Spinal cord (tissue), 10 donors: Measurements from ENCODE around the gene MUC2. TPM values are rescaled to one million over a fixed set of nuclear protein-coding genes. Genes with fewer than 3 reads are reported as not detected.

ENCODE experiments used
- DNase-seq, 6 donors: peaks; one replicate each; pipeline versions ENCODE4 v3.0.0 to v3.0.0-alpha.2; 2013 to 2015; ENCODE audit warnings: low spot score in 6 of 6, low read depth in 4 of 6
- H3K27ac ChIP-seq: one replicate; pipeline ENCODE4 v1.5.1; 2013; ENCODE audit warnings: low read depth, low read length, control low read depth
- H3K27me3 ChIP-seq: one replicate; pipeline ENCODE4 v1.6.1; 2013; ENCODE audit warnings: low read length; ENCODE audit not compliant: control insufficient read depth, insufficient read depth
- H3K36me3 ChIP-seq: one replicate; pipeline ENCODE4 v1.6.1; 2013; ENCODE audit warnings: low read length; ENCODE audit not compliant: control insufficient read depth, insufficient read depth
- H3K4me1 ChIP-seq: one replicate; pipeline ENCODE4 v1.6.1; 2013; ENCODE audit warnings: low read length; ENCODE audit not compliant: control insufficient read depth, insufficient read depth
- H3K4me3 ChIP-seq: one replicate; pipeline ENCODE4 v1.5.1; 2013; ENCODE audit warnings: low read depth, low read length, control low read depth
- H3K9me3 ChIP-seq: one replicate; pipeline ENCODE4 v1.6.1; 2013; ENCODE audit warnings: low read length; ENCODE audit not compliant: control insufficient read depth, insufficient read depth
- WGBS: methylation state at CpG from one replicate; pipeline ENCODE4 v1.1.5; 2013; ENCODE audit warnings: missing lambda C conversion rate; ENCODE audit not compliant: insufficient coverage; 5-methylcytosine and 5-hydroxymethylcytosine counted together
- polyA plus RNA-seq, 2 donors: library from polyadenylated mRNA; unstranded; fragments of 120-200 nt; gene quantifications; one replicate each; pipeline ENCODE4 v1.2.1, GENCODE V29; 2013; ENCODE audit not compliant: insufficient read length in 2 of 2
- total RNA-seq, 2 donors: library from RNA; depleted of rRNA in 1 of 2; stranded (reverse); fragments of 120-200 nt in 1 of 2; fragments of >200 nt in 1 of 2; gene quantifications; one replicate each; pipeline versions ENCODE4 v1.2.3 to v1.2.4, GENCODE V29; 2013 to 2014
- donor health status: healthy.

The MUC2 gene
- total and polyA plus RNA-seq, 4 donors: not detected

DNA sequence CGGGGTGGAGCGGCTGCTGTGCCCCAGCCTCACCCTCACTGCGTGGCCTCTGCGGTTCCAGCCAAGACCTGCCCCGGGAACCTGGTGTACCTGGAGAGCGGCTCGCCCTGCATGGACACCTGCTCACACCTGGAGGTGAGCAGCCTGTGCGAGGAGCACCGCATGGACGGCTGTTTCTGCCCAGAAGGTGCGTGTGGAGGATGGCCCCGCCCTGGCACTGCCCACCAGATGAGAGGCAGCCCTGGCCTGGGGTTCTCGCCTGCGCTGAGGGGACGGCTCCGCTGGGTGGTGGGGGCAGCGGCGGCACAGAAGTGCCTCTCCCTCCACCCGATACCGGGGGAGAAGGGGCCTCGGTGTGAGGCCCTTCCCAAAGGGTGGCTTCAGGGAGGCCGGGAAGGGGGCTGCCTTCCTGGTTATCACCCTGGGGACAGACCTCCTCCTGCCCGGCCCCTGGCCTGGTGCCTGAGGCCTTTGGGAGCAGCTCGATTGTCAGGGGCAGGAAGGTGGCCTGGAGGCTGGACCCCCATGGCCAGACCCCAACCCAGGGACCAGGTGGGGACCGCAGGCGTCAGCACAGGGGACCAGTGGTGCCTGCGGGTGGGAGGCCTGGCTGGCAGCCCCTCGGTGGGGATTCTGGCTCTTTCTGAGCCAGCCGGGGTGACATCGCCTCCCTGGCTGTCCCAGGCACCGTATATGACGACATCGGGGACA is 7.1 kb downstream of the MUC2 start:
- WGBS: 82% methylated on average over 33 of the region's 33 CpGs
- H3K27me3 ChIP-seq: no peaks in the 10 kb centered on the region
- no peaks in the 10 kb centered on the region for H3K36me3 ChIP-seq
- no peak overlapping the region for H3K4me3 ChIP-seq
- no peaks in the 10 kb centered on the region for H3K4me1 ChIP-seq
- no peak for DNase-seq
- H3K9me3 ChIP-seq: no peaks in the 10 kb centered on the region
- no peak overlapping the region for H3K27ac ChIP-seq

DNA sequence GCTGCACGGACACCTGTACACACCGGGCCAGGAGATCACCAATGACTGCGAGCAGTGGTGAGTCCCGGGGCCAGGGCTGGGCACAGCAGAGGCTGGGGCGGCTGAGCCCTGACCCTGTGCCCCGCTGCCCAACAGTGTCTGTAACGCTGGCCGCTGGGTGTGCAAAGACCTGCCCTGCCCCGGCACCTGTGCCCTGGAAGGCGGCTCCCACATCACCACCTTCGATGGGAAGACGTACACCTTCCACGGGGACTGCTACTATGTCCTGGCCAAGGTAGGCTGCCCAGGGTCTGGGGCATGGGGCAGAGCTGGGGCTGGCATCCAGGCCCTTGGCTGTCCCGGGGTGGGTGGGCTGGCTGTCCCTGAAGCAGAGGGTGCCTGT is 7.7 kb downstream of the MUC2 start:
- no peak for DNase-seq
- WGBS: 87% methylated on average over 14 of the region's 14 CpGs
- no peaks in the 10 kb centered on the region for H3K4me1 ChIP-seq
- H3K4me3 ChIP-seq: no peak overlapping the region
- H3K27ac ChIP-seq: no peak overlapping the region
- H3K9me3 ChIP-seq: no peaks in the 10 kb centered on the region
- no peaks in the 10 kb centered on the region for H3K27me3 ChIP-seq
- no peaks in the 10 kb centered on the region for H3K36me3 ChIP-seq

DNA sequence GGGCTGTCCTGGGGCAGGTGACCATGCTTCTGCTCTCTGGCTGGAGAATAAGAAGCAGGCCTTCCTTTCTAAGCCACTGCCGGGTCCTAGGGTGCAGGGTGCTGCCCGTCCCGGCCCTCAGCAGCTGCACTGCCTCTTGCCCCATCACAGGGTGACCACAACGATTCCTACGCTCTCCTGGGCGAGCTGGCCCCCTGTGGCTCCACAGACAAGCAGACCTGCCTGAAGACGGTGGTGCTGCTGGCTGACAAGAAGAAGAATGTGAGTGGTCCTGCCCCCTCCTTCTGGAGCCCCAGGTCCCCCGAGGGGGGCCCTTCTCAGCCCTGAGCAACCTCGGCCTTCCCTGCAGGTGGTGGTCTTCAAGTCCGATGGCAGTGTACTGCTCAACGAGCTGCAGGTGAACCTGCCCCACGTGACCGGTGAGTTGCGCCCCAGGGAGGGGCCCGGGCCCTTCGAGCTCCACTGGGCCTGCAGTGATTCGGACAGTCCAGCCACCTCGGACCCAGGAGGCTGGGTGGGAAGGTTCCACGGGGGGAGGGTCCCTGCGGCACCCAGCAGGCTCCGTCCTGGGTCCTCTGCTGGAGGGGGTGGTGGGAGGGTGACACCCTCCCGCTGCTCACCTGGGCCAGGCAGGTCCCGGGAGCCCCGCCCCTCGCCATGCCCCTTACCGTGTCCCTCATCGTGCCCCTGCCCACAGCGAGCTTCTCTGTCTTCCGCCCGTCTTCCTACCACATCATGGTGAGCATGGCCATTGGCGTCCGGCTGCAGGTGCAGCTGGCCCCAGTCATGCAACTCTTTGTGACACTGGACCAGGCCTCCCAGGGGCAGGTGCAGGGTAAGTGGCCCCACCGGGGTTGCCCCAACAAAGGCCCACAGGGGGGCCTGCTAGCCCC is 8.3 kb downstream of the MUC2 start:
- Histone ChIP-seq H3K36me3 (no peaks in the 10 kb centered on the region), H3K27ac (no peak overlapping the region), H3K9me3 (no peaks in the 10 kb centered on the region), H3K27me3 (no peaks in the 10 kb centered on the region), H3K4me1 (no peaks in the 10 kb centered on the region), H3K4me3 (no peak overlapping the region)
- DNase-seq: no peak
- WGBS: 73% methylated on average over 32 of the region's 33 CpGs

DNA sequence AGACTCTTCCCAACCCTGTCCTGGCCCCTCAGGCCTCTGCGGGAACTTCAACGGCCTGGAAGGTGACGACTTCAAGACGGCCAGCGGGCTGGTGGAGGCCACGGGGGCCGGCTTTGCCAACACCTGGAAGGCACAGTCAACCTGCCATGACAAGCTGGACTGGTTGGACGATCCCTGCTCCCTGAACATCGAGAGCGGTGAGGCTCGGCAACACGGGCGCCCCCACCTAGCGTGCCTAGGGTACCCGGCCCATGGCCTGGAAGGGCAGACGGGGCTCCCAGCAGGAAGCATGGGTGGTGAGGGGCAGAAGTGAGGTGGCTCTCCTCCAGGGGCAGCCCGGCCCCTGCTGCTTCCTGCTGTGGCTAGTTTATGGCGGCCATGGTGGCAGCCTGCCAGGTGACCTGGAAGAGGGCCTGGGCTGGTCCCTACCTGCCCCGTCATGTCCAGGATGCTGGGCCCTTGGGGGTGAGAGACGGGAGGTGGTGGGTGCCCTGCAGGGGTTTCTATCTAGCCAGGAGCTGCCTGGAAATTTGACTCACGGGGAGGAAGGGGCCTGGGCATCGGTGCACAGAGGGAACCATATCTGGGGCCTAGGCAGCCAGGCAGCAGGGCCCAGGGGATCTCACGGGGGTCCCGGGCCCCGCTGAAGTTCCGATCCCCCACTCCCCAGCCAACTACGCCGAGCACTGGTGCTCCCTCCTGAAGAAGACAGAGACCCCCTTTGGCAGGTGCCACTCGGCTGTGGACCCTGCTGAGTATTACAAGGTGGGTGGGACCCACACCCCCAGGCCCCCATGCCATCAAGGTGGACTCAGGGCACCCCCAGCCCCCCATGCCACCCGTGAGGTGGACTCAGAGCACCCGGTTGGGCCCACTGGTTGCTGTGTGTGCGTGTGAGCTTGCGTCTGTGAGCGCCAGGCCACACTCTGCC is 9.2 kb downstream of the MUC2 start:
- H3K27ac ChIP-seq: no peak overlapping the region

DNA sequence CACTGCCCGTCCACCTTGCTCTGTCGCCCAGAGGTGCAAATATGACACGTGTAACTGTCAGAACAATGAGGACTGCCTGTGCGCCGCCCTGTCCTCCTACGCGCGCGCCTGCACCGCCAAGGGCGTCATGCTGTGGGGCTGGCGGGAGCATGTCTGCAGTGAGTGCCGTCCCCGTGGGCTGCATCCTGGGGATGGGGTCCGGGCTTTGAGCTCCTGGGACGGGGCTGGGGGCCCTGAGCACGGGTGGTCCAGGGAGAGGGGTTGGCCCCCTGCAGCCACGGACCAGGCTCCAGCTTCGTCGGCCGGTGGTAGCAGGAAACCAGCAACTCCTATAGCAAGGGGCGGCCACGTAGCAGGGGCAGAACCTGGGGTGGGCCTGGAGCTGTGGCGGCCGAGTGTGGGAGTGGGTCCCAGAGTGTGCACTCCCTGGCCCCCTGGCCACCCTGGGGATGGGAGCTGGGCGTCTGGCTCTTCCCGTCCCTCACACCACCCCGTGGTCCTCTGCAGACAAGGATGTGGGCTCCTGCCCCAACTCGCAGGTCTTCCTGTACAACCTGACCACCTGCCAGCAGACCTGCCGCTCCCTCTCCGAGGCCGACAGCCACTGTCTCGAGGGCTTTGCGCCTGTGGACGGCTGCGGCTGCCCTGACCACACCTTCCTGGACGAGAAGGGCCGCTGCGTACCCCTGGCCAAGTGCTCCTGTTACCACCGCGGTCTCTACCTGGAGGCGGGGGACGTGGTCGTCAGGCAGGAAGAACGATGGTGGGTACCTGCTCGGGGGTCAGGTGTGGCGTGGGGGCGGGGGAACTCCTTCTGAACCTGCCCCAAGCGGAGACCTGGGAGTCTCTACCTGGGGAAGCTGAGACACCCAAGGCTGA is 10.1 kb downstream of the MUC2 start:
- H3K36me3 ChIP-seq: no peaks in the 10 kb centered on the region
- H3K27ac ChIP-seq: no peak overlapping the region
- WGBS: 84% methylated on average over 49 of the region's 49 CpGs
- H3K4me1 ChIP-seq: no peaks in the 10 kb centered on the region
- no peak overlapping the region for H3K4me3 ChIP-seq
- no peak for DNase-seq
- H3K9me3 ChIP-seq: no peaks in the 10 kb centered on the region
- H3K27me3 ChIP-seq: no peaks in the 10 kb centered on the region

More for the DNA sequence above, 9.2 kb downstream of the MUC2 start:
- DNase-seq: no peak
- Histone ChIP-seq H3K36me3 (no peaks in the 10 kb centered on the region), H3K4me1 (no peaks in the 10 kb centered on the region), H3K9me3 (no peaks in the 10 kb centered on the region), H3K27me3 (no peaks in the 10 kb centered on the region), H3K4me3 (no peak overlapping the region)
- WGBS: 82% methylated on average over 29 of the region's 34 CpGs

- Histone ChIP-seq H3K27ac (no peak overlapping the region), H3K4me1 (no peaks in the 10 kb centered on the region), H3K4me3 (no peak overlapping the region), H3K36me3 (no peaks in the 10 kb centered on the region), H3K27me3 (no peaks in the 10 kb centered on the region), H3K9me3 (no peaks in the 10 kb centered on the region)
- 83% methylated on average over 25 of the region's 26 CpGs for WGBS
- DNase-seq: no peak
Observed at GRCh38 chr11:1085440-1086170, 10.9 kb downstream of the MUC2 start.

DNA sequence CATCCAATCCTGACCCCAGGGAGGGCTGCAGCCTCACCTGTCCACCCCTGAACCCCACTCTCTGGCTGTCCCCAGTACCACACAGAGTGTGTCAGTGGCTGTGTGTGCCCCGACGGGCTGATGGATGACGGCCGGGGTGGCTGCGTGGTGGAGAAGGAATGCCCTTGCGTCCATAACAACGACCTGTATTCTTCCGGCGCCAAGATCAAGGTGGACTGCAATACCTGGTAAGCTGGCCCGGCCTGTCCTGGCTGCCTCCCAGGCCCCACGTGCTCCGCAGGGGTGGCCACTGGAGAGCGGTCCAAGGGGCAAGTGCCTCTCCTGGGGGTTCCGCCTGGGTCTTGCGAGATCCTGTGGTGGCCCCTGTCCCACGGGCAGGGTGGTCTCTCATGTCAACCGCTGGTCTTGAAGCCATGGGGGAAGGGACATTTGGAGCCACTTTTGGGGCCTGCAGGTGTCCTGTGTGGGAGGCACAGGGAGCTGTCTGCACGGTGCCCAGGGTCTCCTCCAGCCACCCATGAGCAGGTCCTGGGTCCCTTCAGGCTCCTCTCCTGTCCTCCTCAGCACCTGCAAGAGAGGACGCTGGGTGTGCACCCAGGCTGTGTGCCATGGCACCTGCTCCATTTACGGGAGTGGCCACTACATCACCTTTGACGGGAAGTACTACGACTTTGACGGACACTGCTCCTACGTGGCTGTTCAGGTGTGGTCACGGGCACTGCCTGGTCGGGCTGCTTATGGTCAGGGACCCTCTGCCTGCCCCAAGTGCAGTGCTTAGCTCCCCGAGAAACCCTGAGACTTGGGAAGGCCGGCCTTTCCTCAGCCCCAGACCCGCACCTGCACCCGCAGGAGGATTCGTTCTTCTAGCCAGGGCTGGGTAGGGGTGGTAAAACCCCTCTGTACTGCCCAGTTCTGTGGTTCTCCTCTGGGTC is 11.8 kb downstream of the MUC2 start:
- H3K36me3 ChIP-seq: no peaks in the 10 kb centered on the region
- H3K4me1 ChIP-seq: no peaks in the 10 kb centered on the region
- H3K4me3 ChIP-seq: no peak overlapping the region
- DNase-seq: no peak
- H3K27me3 ChIP-seq: no peaks in the 10 kb centered on the region
- H3K9me3 ChIP-seq: no peaks in the 10 kb centered on the region
- 92% methylated on average over 30 of the region's 31 CpGs for WGBS
- H3K27ac ChIP-seq: no peak overlapping the region
